ENCODE measurements around the gene CDKN2B-AS1. TPM values are rescaled to one million over a fixed set of nuclear protein-coding genes. Genes with fewer than 3 reads are reported as not detected.

Gene CDKN2B-AS1
- total and polyA plus RNA-seq, 2 experiments from 2014 or later = 0.14 TPM; not detected in 1

- Histone ChIP-seq H4K20me1 (replicated peaks; ENCODE audit: insufficient read depth) (peaks cover 14% of the 10 kb centered on the region), H3K27me3 (ENCODE audit: insufficient read depth) (peaks cover 88% of the 10 kb centered on the region), H3K4me2 (peak overlapping the region; percentile 52), H3K27ac (ENCODE audit: low read depth) (no peak overlapping the region), H3K4me3 (peak overlapping the region; percentile 58), H3K4me1 (ENCODE audit: insufficient read depth) (peaks cover 42% of the 10 kb centered on the region), H3K9me2 (ENCODE audit: insufficient read depth) (no peaks in the 10 kb centered on the region), H3F3A (replicated peaks; ENCODE audit: low read depth) (peaks cover 37% of the 10 kb centered on the region), H3K36me3 (ENCODE audit: insufficient read depth) (no peaks in the 10 kb centered on the region; the same call in 1 of the 2 replicates), H3K79me2 (replicated peaks; ENCODE audit: insufficient read depth) (no peaks in the 10 kb centered on the region), H2AFZ (peak overlapping the region; percentile 52; the same call in 1 of the 2 replicates)
- Mint-ChIP-seq H3K27ac (no peak overlapping the region), H3K9me3 (no peaks in the 10 kb centered on the region; the same call in 1 of the 3 replicates), H3K4me3 (peak overlapping the region; percentile 26), H3K36me3 (ENCODE audit: low read depth) (no peaks in the 10 kb centered on the region; the same call in 2 of the 3 replicates), H3K27me3 (ENCODE audit: insufficient read depth, low read depth, poor library complexity) (peaks cover 74% of the 10 kb centered on the region), H3K4me1 (peaks cover 35% of the 10 kb centered on the region)
- TF ChIP-seq CTCF (conservative IDR thresholded peaks at IDR 0.05; ENCODE audit: low read depth in 2 of 2) (no peak), NANOG (IDR thresholded peaks at IDR 0.05; ENCODE audit: borderline replicate concordance) (no peak), ZNF331 (CRISPR knock-in tag; IDR thresholded peaks at IDR 0.05; ENCODE audit: low read depth) (no peak), REST (IDR thresholded peaks at IDR 0.05; ENCODE audit: unreplicated experiment) (no peak), STAT1 (IDR thresholded peaks at IDR 0.05; ENCODE audit: unreplicated experiment) (no peak), ETS1 (IDR thresholded peaks at IDR 0.05) (no peak), ZNF462 (CRISPR knock-in tag; IDR thresholded peaks at IDR 0.05) (no peak), JUNB (IDR thresholded peaks at IDR 0.05; ENCODE audit: unreplicated experiment) (no peak), CREB1 (CRISPR knock-in tag; IDR thresholded peaks at IDR 0.05; ENCODE audit: low read depth) (no peak), ZNF114 (CRISPR knock-in tag; IDR thresholded peaks at IDR 0.05) (no peak), POLR2AphosphoS5 (IDR thresholded peaks at IDR 0.05; ENCODE audit: low read depth) (no peak), EZH2phosphoT487 (IDR thresholded peaks at IDR 0.05; ENCODE audit: unreplicated experiment) (no peak), EZH2 (IDR thresholded peaks at IDR 0.05; ENCODE audit: low read depth, unreplicated experiment) (no peak)
- peak; percentile 41 for DNase-seq (ENCODE audit: low spot score)
- peak; percentile 22 for ATAC-seq
These were observed 29.6 kb upstream of the CDKN2B-AS1 start for GRCh38 chr9:21964925-21965385.

Data from GM23338 (cell line).